HG03108 (cell line): Measurements from ENCODE around the gene RBBP5.
"Not testable (repeated sequence)": the region's sequence is repeated elsewhere in the genome, so short reads cannot be mapped to it uniquely, and the experiment has no call there.

ENCODE experiments used
- ATAC-seq: cut with Tn5 transposase; IDR thresholded peaks from one replicate; pipeline ENCODE4 v1.9.1; 2021; ENCODE audit warnings: moderate library complexity; ENCODE audit not compliant: unreplicated experiment

The RBBP5 gene, protein sequence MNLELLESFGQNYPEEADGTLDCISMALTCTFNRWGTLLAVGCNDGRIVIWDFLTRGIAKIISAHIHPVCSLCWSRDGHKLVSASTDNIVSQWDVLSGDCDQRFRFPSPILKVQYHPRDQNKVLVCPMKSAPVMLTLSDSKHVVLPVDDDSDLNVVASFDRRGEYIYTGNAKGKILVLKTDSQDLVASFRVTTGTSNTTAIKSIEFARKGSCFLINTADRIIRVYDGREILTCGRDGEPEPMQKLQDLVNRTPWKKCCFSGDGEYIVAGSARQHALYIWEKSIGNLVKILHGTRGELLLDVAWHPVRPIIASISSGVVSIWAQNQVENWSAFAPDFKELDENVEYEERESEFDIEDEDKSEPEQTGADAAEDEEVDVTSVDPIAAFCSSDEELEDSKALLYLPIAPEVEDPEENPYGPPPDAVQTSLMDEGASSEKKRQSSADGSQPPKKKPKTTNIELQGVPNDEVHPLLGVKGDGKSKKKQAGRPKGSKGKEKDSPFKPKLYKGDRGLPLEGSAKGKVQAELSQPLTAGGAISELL

DNA sequence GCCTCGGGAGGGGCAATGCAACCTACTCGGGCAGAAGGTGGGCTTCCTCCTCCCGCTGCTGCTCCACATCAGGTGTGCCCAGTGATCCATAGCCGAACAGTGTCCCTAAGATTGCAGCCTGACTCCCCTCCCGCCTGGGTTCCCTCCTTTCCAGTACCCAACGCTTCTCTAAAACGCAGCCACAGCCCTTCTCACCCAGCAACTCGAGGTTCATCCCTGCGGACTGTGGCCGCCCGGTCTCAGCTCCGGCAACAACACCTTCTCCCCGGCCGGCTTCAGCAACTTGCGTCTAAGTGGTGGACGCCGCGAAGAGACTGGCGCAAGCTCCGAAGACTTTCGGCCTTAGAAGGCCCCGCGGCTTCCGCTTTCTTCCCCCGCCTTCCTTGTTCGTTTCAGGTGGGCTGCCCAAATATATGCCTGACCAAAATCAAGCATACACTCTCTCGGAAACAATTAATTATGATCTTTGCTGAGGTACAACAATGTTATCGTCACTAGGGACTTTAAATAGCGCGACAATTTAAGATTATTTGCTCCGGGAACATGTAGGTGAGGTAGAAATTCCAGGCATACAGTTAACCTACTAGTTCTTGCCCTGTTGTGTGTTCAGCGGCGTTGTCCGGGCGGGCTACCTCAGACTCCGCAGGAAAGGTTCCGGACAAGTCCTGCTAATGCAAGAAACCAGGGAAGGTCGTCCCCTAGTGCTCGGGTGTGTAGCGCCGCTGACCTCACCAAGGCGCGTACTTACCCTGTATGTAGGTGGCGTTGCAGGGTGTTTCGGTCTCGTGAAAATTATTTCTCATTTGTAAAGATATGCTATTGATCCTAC, at the start of gene RBBP5:
RBBP5 (minus strand) TSS at position 319 of the 829 bp plus-strand sequence; CDS start at position 214, 105 bp downstream.
- peak; percentile 94 for ATAC-seq

DNA sequence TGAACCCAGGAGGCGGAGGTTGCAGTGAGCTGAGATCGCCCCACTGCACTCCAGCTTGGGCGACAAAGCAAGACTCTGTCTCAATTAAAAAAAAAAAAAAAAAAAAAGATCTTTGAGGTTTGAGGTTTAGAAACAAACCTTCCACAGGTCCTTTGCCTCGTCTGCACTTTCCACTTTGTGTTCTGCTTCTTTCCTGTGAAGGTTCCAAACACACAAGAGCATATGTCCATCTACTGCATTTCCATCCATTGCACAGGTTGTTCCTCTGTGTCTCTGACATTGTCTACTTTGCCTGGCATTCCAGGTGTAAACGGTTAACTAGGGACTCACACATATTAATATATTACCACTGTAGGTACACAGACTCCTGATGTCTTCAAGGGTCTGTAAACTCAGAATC, 49.6 kb upstream of the RBBP5 start:
- no peak for ATAC-seq

DNA sequence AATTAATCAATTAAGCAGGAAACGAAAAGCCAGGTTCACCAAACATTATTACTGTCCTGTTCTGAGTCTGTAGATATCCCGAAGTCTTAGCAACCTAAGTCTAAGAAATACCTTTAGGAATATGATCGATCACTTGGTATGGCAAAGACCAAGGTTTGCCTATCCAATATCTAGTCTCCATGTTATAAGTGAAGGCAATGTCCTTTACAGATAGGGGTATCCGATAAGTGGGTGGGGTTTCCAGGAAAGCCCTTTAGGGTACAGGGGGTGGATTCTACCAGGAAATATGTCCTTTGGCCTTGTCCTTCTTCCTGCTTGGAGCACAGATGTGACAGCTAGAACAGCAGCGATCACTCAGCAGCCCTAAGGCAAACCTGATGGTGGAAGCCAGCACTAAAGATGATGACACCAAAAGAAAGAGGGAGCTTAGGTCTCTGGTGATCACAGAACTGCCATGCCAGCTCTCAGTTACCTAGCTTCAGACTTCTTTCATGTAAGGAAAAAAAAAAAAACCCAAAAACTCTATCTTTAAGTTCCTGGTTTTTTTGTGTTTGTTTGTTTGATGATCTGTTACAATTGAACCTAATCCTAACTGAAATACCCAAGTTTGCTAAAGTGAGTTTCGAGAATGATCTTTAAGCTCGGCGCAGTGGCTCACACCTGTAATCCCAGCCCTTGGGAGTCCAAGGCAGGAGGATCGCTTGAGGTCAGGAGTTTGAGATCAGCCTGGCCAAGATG, 48.9 kb upstream of the RBBP5 start:
- ATAC-seq, result no peak

DNA sequence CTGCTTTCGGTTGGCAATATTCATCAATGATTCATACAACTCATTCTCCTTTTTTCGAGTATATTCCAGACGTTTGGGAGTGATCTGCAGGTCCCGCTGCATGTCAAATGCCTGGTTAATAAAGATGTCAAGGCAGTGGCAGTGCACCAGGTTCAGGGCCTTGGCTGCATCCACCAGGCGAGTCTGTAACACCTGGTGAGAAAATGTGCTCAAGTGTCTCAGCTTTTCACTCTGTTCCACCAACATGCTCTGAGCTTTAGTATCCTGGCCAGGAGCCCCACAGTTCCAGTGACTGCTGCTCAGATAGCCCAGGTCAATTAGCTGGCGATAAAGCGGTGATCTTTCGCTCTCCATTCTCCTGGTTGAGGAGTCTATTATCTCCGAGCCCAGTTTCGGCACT, 47.5 kb upstream of the RBBP5 start:
- ATAC-seq, result no peak

DNA sequence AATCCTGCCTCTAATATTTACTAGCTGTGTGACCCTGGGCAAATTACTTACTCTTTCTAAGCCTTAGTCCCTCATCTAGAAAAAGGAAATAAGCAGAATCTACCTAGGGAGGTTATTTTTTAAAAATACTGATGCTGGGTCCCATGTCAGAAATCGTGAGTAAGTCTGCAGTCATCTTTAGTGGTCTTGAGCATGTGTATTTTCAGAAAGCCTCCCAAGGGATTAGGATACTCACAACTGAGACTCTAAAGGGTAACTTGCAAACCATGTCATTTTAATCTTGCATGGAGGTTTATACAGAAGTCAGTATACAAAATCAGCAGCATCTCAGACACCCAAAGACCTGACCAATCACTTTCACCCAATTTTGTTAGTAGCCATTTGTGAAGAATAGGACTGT, 46.5 kb upstream of the RBBP5 start:
- ATAC-seq, result no peak

DNA sequence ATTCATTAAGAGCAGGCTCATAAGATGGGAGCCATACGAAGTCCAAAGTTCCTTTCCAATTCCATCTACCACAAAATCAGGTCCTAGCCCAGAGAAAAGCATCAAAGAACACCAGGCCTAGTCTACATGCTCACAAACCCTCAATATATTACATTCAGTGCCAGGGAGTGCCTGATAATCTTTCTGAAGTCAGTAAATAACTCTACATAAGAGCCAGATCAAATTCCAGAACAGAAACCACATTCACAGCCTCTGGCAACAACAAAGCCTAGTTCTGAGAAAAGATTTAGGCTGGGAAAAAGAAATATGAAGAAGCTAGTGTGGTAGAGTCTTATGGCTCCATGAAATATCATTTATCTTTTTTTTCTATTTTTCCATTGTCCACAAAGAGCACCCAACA, 40.5 kb upstream of the RBBP5 start:
- no peak for ATAC-seq

DNA sequence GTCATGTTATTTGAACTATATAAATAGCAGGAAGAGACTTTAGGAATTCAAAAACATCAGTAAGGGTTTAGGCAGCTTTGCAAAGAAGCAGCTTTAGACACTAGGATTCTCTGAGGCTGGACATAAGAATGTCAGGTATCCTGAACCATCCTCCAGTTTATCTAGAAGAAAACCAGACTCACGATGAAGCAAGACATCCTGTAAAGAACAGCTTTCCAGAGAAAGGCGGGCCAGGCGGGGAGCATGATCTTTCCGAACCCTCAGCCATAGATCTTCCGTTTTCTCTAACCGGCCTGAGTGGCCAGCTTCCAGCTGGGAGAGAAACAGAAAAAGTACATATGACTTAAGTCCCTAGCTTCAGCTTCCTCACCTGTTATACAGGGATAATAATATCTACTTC, 39.3 kb upstream of the RBBP5 start:
- no peak for ATAC-seq

DNA sequence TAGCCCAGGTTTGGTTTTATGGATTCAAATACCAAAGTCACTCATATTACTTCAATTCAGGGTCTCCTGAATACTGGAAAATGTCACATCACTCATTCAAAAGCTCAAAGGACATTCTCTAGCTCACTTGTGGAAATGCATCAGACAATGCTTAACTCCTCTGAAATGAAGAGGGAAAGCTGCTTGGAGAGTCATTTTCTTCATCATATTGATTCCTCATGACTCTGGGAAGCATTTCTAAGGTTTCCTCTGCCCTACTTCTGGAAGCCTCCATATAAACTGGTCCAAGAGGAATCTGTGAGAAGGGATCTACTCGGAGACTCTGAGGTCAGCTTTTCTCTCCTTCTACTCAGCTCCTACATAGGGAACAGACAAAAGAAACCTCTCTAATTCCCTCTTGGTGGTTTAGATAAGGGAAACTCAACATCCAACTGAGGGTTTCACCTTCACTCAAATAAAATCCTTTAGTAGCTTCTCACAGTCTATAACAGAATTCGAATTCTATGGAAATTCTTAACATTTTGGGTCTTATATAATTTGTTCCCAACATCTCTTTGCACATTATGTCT, 36.4 kb upstream of the RBBP5 start:
- no peak for ATAC-seq

DNA sequence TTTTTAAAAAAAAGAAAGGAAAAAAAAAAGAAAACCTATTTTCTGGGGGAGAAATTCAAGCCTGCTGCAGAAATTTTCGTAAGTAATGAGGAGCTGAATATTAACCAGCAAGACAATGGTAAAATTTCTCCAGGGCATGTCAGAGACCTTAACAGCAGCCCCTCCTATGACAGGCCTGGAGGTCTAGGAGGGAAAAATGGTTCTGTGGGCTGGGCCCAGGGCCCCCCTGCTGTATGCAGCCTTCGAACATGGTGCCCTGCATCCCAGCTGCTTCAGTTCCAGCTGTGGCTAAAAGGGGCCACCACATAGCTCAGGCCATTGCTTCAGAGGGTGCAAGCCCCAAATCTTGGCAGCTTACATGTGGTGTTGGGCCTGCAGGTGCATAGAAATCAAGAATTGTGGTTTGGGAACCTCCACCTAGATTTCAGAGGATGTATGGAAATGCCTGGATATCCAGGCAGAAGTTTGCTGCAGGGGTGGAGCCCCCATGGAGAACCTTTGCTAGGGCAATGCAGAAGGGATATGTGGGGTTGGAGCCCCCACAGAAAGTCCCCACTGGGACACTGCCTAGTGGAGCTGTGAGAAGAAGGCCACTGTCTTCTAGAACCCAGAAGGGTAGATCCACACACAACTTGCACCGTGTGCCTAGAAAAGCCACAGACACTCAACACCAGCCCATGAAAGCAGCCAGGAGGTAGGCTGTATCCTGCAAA, 34.0 kb upstream of the RBBP5 start:
- not testable (repeated sequence) for ATAC-seq

DNA sequence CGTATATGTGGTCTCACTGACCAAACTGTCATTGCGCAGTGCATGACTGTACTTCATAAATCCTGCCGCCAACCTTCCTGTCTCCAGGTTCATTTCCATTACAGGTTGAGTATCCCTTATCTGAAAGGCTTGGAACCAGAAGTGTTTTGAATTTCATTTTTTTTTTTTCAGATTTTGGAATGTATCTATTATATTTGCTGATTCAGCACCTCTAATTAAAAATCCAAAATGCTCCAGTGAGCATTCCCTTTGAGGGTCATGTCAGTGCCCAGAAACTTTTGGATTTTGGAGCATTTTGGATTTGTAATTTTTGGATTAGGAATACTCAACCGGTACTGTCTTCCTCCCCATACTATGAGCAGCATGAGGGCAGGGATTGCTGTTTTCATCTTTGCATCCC, 30.7 kb upstream of the RBBP5 start:
- no peak for ATAC-seq

DNA sequence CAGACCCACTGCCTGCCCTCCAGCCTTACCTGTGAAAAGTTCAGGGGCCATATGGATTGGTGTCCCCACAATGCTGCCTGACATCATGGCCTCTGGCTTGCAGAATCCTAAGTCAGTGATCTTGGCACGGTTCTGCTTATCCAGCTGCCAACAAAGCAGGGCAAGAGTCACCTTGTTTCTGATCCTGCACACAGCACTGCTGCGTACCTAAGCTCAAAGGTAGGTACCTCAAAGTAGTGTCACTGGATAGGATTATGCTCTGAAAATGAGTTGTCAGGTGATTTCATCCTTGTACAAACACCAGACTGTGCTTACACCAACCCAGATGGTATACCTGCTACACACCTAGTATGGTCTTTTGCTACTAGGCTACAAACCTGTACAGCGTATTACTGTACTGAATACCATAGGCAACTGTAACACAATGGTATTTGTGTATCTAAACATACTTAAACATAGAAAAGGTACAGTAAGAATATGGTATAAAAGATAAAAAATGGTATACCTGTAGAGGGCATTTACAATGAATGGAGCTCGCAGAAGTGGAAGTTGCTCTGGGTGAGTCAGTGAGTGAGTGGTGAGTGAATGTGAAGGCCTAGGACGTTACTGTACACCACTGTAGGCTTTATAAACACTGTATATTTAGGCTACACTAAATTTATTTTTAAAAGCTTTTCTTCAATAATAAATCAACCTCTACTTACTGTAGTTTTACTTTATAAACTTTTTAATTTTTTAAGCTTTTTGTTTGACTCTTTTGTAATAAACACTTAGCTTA, 29.1 kb upstream of the RBBP5 start:
- ATAC-seq, result no peak

DNA sequence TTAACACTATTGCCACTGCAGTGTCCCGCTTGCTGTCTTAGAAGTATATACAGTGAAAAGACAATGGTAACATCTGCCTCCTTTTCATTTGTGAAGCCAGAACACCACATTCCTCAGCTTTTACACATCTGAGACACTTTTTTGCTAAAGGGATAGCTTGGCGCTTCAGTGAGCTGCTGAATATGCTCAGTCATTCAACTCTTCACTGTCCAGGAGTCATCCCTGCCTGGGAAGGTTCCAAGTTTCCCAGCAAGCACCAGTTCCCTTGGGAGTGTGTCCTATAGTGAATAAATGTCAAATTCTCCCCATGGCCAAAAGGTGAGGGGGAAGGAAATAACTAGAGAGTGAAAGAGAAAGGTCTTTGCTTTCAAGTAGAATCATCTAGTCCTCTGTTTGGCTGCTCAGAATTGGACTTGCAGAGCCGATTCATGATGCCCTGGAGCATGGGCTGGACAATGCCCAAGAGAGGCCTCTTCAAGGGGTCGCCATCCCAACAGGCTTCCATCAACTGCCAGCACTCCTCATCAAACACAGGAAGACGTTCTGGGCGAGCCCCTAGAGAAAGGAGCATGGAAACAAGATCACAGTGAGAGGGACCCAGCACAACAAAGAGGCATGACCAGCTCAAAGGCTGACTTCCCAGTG, 25.5 kb upstream of the RBBP5 start:
- ATAC-seq, result no peak

DNA sequence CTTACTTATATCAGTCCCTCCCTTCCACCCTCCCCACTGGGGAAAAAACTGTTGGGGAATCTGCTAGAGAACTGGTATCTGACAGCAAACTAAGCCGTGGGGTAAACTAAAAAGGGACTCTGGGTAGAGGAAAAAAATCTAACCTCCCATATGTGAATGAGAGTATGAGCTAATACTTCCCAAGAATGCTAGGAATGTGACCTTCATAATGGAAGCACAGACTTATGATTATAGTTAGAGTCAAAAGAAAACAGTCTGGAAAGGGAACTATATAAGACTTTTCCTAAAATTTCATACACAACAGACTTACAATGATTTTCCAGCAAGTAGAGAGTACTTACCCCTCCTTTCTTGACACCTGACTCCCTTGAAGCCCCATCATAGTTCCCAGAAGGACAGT, 23.0 kb upstream of the RBBP5 start:
- no peak for ATAC-seq

DNA sequence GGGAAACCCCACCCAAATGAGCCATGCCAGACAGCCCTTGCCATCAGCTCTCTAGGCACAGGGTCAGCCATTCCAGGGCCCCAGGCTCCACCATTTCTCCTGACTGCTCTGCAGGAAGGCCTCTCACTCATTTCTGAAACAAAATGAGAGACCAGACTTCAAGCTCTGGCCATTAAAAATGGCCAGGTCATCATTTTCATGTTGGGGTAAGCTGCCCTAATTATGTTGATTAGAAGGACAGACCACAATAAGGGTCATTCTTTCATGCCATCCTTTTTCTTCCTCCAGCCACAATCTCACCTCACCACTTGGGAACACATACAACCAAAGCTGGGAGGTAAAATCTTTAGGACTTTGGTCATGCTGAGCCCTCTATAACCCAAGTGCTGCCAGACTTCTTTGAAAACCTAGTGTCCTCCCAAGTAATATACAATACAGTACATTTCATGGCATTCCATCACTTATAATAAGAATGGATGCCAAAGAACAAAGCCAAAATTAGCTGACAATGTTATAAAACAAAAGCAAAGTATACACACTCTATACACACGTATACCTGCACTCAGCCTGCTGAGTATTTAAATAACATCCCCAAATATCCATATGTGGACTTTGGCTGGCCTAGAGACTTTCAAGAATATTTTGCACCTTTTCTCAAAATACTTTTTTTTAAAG, 22.4 kb upstream of the RBBP5 start:
- ATAC-seq, result no peak

DNA sequence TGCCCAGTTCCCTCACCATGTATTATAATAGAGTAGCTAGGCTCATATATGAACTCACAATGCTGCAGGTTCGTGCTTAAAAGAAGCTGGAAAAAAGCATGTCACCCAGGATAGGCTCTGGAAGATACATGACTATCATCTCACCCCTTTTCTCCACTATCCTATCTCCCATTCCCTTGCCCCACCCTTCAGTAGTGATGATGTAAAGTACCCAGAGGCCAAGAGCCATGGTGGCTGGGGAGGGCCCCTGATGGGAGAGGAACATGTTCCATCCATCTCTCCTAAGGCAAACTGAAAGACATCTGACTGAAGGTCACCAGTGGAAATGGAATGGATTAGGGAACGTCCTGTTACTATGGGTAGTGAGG, 20.3 kb upstream of the RBBP5 start:
- ATAC-seq, result no peak

DNA sequence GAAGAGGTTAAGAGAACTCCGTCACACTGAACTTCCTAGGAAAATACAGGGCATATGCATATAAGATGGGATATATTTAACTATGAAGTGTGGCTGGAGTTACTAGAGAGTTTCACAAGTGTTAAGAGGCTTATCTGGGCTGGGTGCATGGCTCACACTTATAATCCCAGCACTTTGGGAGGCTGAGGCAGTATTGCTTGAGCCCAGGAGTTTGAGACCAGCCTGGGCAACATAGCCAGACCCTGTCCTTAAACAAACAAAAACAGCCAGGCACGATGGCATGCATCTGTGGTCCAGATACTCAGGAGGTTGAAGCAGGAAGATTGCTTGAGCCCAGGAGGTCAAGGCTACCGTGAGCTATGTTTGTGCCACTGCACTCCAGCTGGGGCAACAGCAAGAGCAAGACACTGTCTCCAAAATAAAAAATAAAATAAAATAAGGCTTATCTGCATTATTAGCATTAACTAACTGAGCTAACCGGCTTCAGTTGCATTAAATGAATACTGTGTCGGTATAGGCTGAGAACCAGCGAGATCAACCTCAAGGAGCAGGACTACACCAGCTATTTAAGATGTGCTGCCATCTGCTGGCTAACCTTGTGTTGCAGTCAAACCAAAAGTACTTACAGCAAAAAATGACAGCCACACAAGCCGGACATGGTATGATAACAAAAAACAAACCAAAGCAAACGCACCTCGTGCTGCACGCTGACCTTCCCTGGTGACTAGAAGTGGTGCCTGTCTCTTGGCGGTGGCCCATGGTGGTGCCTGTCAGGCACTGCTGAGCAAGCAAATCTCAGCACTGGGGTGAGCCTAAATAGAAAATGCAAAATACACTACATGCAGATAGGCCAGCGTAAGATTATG, 19.7 kb upstream of the RBBP5 start:
- no peak for ATAC-seq

DNA sequence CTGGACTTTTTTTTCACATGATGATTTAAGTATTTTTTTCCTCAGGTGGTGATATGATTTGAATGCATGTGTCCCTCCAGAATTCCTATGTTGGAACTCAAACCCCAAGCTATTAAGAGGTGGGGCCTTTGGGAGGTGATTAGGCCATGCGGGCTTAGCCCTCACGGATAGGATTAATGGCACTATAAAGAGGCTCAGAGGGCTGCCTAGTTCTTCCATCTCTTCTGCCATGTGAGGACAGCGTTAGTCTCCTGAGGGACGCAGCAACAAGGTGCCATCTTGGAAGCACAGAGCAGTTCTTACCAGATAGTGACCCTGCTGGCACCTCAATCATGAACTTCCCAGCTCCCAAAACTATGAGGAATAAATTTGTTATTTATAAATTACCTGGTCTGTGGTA, 18.3 kb upstream of the RBBP5 start:
- ATAC-seq, result no peak

DNA sequence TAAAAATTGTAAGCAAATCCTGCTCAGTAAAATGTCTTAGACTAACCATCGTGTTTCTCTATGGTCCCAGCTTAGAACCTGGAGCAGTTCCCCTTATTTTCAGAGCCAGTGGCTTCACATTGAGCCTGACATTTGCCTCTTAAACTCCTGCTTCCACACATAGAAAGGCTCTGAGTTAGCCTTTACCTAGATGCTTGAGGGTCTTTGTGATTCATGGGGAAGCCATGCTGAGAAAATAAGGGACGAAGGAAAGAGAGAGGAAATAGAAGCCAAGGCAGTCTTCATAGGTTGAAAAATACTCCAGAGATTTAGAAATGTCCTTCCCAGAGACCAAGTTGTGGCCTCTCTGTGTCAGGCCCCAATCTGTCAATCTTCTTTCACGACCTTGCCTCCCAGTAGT, 16.1 kb upstream of the RBBP5 start:
- no peak for ATAC-seq
